ENCODE data around the gene PWWP2B. TPM values are rescaled to one million over a fixed set of nuclear protein-coding genes. Genes with fewer than 3 reads are reported as not detected.
A peak's percentile ranks its signal among the peaks of the same experiment; 100 is the strongest.

The PWWP2B gene
- total and polyA plus RNA-seq, 4 donors, result 2.0 to 8.7 (median 5.2) TPM

DNA sequence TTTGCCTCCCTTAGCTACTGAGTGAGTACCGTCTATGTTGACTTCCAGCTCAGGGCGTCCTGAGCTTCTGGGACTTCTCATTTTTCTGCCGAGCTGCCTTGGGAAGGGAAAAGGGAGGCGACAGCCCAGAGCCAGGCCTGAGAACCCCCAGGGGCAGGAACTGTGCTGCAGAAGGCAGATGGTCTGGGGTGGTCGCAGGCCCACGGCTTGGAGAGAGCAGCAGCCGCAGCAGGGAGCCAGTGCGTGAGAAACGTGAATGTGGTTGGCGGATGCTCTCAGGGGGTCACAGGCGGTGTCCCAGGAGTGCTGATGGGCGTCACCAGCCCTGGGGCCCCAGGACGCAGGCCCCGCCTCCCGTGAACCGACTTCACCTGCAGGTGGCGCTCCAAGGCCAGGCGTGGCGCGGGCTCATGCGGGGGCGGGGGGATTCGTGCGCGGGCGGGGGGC, 9.2 kb upstream of the PWWP2B start:
- WGBS, 2 donors, result 4 to 8% methylated on average over 19 to 26 of the region's 26 CpGs
- Histone ChIP-seq H3K27ac (ENCODE audit: low read depth in 1 of 2, low read length in 2 of 2) (no peak overlapping the region), H3K27me3 (ENCODE audit: control insufficient read depth in 1 of 2, insufficient read depth in 2 of 2, low read length in 1 of 2) (no peaks in the 10 kb centered on the region), H3K4me3 (ENCODE audit: low read length in 2 of 2) (no peak overlapping the region), H3K9me3 (ENCODE audit: control insufficient read depth, low read length) (no peaks in the 10 kb centered on the region), H3K36me3 (ENCODE audit: control insufficient read depth in 1 of 2, insufficient read depth in 2 of 2, low read length in 1 of 2) (no peaks in the 10 kb centered on the region), H3K4me1 (ENCODE audit: control insufficient read depth in 1 of 2, insufficient read depth in 2 of 2, low read length in 2 of 2) (no peaks in the 10 kb centered on the region)
- peak; percentile 79 to 91 for DNase-seq
- intact Hi-C loops (cut with DNase I), result loop anchor here in 1 of 2 donors (2.0 kb wide), 1 partner anchor 65 kb away; no protein-coding TSS in a partner anchor
- no peak for ATAC-seq (ENCODE audit: low FRiP score)

DNA sequence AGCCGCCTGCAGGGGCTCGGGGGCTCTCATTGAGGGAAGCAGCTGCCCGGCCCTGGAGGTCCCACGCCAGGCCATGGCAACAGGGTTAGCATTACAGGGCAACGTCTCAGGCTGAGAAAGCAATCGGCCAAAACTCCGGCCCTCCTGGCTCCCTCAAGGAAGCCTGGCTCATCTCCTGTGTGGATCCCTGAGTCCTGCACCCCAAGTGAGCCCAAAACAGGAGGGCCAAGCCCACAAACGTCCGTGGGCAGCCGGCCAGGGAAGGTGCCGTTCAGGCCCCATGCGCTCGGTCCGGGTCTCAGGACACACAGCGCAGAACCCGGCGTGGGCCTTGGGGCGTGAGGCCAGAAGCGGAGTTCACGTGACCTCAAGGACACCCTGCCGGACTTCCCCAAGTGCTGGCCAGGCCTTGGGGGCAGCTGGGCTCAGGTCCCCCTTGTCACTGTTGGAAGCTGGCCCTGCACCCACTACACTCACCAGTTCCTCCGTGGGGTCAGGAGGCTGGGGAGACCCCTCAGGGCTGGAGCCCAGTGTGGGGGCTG, 8.0 kb upstream of the PWWP2B start:
- no peaks in the 10 kb centered on the region for H3K9me3 ChIP-seq (ENCODE audit: control insufficient read depth, low read length)
- no peaks in the 10 kb centered on the region for H3K36me3 ChIP-seq (ENCODE audit: control insufficient read depth in 1 of 2, insufficient read depth in 2 of 2, low read length in 1 of 2)
- WGBS, 2 donors, result 59% methylated on average over 16 to 22 of the region's 22 CpGs
- H3K27me3 ChIP-seq (ENCODE audit: control insufficient read depth in 1 of 2, insufficient read depth in 2 of 2, low read length in 1 of 2), result no peaks in the 10 kb centered on the region
- H3K4me3 ChIP-seq (ENCODE audit: low read length in 2 of 2), result no peak overlapping the region
- no peaks in the 10 kb centered on the region for H3K4me1 ChIP-seq (ENCODE audit: control insufficient read depth in 1 of 2, insufficient read depth in 2 of 2, low read length in 2 of 2)
- no peak overlapping the region for H3K27ac ChIP-seq (ENCODE audit: low read depth in 1 of 2, low read length in 2 of 2)
- ATAC-seq (ENCODE audit: low FRiP score), result no peak
- DNase-seq, result peak; percentile 72 to 78
- intact Hi-C loops (cut with DNase I), result no loop called here

DNA sequence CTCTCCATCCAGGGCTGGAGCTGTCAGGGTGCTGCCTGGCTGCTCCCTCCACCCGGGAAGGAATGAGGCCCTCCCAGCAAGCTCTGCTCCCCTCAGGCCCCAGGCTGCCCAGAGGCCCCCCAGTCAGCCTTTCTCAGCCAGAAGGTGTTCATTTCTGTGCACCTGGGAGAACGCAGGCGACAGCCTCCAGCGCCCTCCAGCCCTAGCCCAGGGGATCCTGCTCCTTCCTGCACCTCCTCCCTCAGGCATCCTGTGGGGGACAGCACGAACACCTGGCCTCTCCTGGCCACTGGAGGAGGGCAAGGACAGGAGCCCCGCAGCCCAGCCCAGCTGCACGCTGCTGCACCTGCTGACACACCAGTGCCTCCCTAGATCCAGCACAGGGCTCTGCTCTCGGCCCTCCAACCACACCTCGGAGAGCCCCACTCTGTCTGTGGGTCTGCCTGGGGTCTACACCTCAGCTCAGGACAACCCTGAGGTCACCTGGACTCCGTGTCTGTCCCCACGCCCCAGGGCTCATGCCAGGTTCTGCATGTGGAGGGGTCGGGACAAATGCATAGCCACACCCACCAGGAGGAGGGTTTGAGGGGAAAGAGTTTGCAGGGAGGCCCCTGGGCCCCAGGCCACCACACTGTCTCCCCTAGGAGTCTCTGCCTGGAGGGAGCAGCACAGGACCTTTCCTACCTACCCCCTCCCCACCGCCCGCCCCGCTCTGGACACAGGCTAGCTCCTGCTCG, 7.4 kb upstream of the PWWP2B start:
- Histone ChIP-seq H3K4me1 (ENCODE audit: control insufficient read depth in 1 of 2, insufficient read depth in 2 of 2, low read length in 2 of 2) (no peaks in the 10 kb centered on the region), H3K4me3 (ENCODE audit: low read length in 2 of 2) (no peak overlapping the region), H3K27ac (ENCODE audit: low read depth in 1 of 2, low read length in 2 of 2) (no peak overlapping the region), H3K27me3 (ENCODE audit: control insufficient read depth in 1 of 2, insufficient read depth in 2 of 2, low read length in 1 of 2) (no peaks in the 10 kb centered on the region), H3K9me3 (ENCODE audit: control insufficient read depth, low read length) (no peaks in the 10 kb centered on the region), H3K36me3 (ENCODE audit: control insufficient read depth in 1 of 2, insufficient read depth in 2 of 2, low read length in 1 of 2) (no peaks in the 10 kb centered on the region)
- DNase-seq, result peak; percentile 43 to 75
- intact Hi-C loops (cut with DNase I), result loop anchor here (10.0 kb wide), 1 partner anchor 245 kb away; no protein-coding TSS in a partner anchor
- WGBS, 2 donors, result 85 to 89% methylated on average over 15 to 16 of the region's 16 CpGs
- ATAC-seq (ENCODE audit: low FRiP score), result no peak

DNA sequence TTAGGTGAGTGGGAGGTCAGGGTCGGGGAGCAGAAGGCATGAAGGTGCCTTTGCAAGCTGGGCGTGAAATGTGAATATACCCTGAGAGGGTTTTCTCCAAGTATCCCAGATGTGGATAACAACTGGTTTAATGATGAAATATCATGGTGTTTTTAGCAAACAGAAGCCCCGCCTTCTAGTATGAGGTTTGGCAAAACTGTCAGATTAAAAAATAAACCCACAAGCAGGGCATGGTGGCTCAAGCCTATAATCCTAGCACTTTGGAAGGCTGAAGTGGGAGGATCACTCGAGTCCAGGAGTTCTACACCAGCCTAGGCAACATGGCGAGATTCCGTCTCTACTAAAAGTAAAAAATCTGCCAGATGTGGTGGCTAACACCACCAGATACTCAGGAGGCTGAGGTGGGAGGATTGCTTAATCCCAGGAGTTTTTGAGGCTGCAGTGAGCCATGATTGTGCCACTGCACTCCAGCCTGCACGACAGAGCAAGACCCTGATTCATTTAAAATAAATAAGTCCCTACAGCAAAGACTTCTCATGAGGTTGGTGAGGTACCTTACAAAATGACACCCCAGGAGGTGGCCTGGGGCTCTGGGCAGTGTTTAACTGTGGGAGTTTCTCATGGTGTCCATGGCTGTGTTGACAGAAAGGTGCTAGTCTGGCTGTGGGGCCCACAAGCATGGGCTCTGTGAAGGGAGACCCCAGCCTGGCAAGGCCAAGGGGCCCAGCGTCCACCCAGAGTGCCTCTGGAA, 6.7 kb upstream of the PWWP2B start:
- 82 to 84% methylated on average over 8 of the region's 8 CpGs for WGBS, 2 donors
- Histone ChIP-seq H3K4me3 (ENCODE audit: low read length in 2 of 2) (no peak overlapping the region), H3K4me1 (ENCODE audit: control insufficient read depth in 1 of 2, insufficient read depth in 2 of 2, low read length in 2 of 2) (no peaks in the 10 kb centered on the region), H3K27me3 (ENCODE audit: control insufficient read depth in 1 of 2, insufficient read depth in 2 of 2, low read length in 1 of 2) (no peaks in the 10 kb centered on the region), H3K27ac (ENCODE audit: low read depth in 1 of 2, low read length in 2 of 2) (no peak overlapping the region), H3K9me3 (ENCODE audit: control insufficient read depth, low read length) (no peaks in the 10 kb centered on the region), H3K36me3 (ENCODE audit: control insufficient read depth in 1 of 2, insufficient read depth in 2 of 2, low read length in 1 of 2) (no peaks in the 10 kb centered on the region)
- no peak for ATAC-seq (ENCODE audit: low FRiP score)
- no peak for DNase-seq
- intact Hi-C loops (cut with DNase I), result loop anchor here (10.0 kb wide), 1 partner anchor 244 kb away; no protein-coding TSS in a partner anchor

DNA sequence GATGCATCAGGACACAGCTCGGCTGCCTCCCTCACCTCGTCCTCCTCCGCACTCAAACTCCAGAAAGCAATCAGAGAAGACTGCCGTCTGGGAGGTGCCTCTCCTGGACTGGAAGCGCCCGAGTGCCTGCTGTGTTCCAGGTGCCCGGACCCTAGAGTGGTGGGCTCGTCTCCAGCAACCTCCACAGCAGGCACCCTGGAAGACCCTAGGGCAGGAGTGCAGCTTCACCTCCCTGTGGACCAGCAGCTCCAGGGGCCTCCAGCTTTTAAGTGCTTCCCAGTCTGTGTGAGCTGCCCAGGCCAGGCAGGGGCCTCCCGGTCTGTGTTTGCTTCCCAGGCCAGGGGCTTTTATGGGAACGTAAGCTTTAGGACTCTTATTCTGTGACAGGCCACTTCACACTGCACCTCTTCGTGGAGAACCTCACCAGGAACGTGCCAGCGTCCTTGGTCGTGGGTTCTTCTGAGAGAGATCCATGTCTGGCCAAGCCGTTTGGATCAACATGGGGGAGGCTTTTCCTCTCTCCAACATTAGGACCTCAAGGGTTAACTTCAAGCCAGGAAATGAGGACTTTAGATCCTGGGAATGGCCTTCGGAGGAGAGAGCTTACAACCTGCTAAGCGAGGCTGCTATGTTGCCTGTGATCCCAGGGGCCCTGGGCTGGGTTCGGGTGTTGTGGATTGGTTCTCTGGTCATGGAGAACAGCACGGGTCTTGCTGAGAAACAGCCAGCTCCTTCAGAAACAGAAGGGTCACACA, 5.9 kb upstream of the PWWP2B start:
- WGBS, 2 donors, result 83 to 85% methylated on average over 19 of the region's 19 CpGs
- H3K9me3 ChIP-seq (ENCODE audit: control insufficient read depth, low read length), result no peaks in the 10 kb centered on the region
- no peaks in the 10 kb centered on the region for H3K36me3 ChIP-seq (ENCODE audit: control insufficient read depth in 1 of 2, insufficient read depth in 2 of 2, low read length in 1 of 2)
- ATAC-seq (ENCODE audit: low FRiP score), result no peak
- peak; percentile 37 to 74 for DNase-seq
- H3K4me3 ChIP-seq (ENCODE audit: low read length in 2 of 2), result no peak overlapping the region
- no peaks in the 10 kb centered on the region for H3K27me3 ChIP-seq (ENCODE audit: control insufficient read depth in 1 of 2, insufficient read depth in 2 of 2, low read length in 1 of 2)
- no peak overlapping the region for H3K27ac ChIP-seq (ENCODE audit: low read depth in 1 of 2, low read length in 2 of 2)
- intact Hi-C loops (cut with DNase I), result loop anchor here (10.0 kb wide), 1 partner anchor 244 kb away; no protein-coding TSS in a partner anchor
- H3K4me1 ChIP-seq (ENCODE audit: control insufficient read depth in 1 of 2, insufficient read depth in 2 of 2, low read length in 2 of 2), result no peaks in the 10 kb centered on the region

DNA sequence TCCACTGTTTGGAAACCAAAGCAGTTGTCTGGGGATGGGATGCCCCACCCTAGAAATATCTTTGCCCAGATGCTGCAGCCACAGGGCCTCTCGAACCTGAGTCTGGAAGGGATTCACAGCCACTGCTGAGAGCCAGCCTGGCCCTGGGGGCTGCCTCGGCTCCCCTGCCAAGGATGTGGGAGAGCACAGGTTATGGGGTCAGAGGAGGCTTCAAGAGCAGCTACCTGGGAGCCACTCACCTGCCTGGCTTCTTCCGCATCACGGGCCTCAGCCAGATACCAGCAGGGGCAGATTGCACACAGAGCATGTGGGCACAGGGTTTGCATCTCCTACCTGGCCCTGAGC, 5.4 kb upstream of the PWWP2B start:
- ATAC-seq (ENCODE audit: low FRiP score) (no peak), DNase-seq (no peak)
- WGBS, 2 donors, result 72 to 89% methylated on average over 4 of the region's 4 CpGs
- Histone ChIP-seq H3K9me3 (ENCODE audit: control insufficient read depth, low read length) (no peaks in the 10 kb centered on the region), H3K36me3 (ENCODE audit: control insufficient read depth in 1 of 2, insufficient read depth in 2 of 2, low read length in 1 of 2) (no peaks in the 10 kb centered on the region), H3K27ac (ENCODE audit: low read depth in 1 of 2, low read length in 2 of 2) (no peak overlapping the region), H3K4me3 (ENCODE audit: low read length in 2 of 2) (no peak overlapping the region), H3K4me1 (ENCODE audit: control insufficient read depth in 1 of 2, insufficient read depth in 2 of 2, low read length in 2 of 2) (no peaks in the 10 kb centered on the region), H3K27me3 (ENCODE audit: control insufficient read depth in 1 of 2, insufficient read depth in 2 of 2, low read length in 1 of 2) (no peaks in the 10 kb centered on the region)
- intact Hi-C loops (cut with DNase I), result loop anchor here (10.0 kb wide), 1 partner anchor 243 kb away; no protein-coding TSS in a partner anchor

DNA sequence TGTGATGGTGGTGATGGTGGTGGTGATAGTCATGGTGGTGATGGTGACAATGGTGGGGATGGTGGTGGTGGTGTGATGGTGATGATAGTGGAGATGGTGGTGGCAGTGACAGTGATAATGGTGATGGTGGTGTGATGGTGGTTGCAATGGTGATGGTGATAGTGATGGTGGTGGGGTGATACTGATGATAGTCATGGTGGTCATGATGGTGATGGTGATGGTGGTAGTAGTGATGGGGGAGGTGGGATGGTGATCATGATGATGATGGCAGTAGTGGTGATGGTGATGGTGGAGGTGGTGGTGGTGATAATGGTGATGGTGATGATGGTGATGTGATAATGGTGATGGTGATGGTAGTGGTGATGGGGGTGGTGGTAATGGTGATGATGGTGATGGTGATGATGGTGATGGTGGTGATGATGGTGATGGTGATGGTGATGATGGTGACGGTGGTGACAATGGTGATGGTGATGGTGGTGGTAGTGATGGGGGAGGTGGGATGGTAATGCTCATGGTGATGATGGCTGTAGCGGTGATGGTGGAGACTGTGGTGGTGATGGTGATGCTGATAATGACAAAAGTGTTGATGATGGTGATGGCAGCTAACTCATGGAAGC, 4.7 kb upstream of the PWWP2B start:
- no peaks in the 10 kb centered on the region for H3K4me1 ChIP-seq (ENCODE audit: control insufficient read depth in 1 of 2, insufficient read depth in 2 of 2, low read length in 2 of 2)
- H3K27ac ChIP-seq (ENCODE audit: low read depth in 1 of 2, low read length in 2 of 2), result no peak overlapping the region
- DNase-seq, result no peak
- WGBS, 2 donors, result 98 to 100% methylated on average over 2 of the region's 2 CpGs
- H3K36me3 ChIP-seq (ENCODE audit: control insufficient read depth in 1 of 2, insufficient read depth in 2 of 2, low read length in 1 of 2), result no peaks in the 10 kb centered on the region
- no peak for ATAC-seq (ENCODE audit: low FRiP score)
- H3K4me3 ChIP-seq (ENCODE audit: low read length in 2 of 2), result no peak overlapping the region
- no peaks in the 10 kb centered on the region for H3K9me3 ChIP-seq (ENCODE audit: control insufficient read depth, low read length)
- H3K27me3 ChIP-seq (ENCODE audit: control insufficient read depth in 1 of 2, insufficient read depth in 2 of 2, low read length in 1 of 2), result no peaks in the 10 kb centered on the region
- intact Hi-C loops (cut with DNase I), result loop anchor here (10.0 kb wide), 1 partner anchor 243 kb away; no protein-coding TSS in a partner anchor
